K562 (cell line): ENCODE results near the gene FBXW10B. TPM values are rescaled to one million over a fixed set of nuclear protein-coding genes. Genes with fewer than 3 reads are reported as not detected.

Source experiments
- polyA plus RNA-seq, 8 experiments: library from polyadenylated mRNA; depleted of rRNA in 4 of 8; stranded (reverse) in 5 of 8; unstranded in 3 of 8; fragments of >200 nt; fragmentation: Nextera tagmentation in 2 of 8; fragmentation: Illumina TruSeq in 1 of 8; extraction: Ambion mirVana in 2 of 8; extraction: Trizol in 1 of 8; gene quantifications; 2 replicates each; pipeline versions ENCODE4 v1.2.1 to v1.2.3, GENCODE V29; 2011 to 2014; ENCODE audit warnings: inconsistent platforms in 1 of 8, missing spikeins in 1 of 8
- small RNA-seq: library from RNA; depleted of rRNA; stranded (forward); fragments of <200 nt; gene quantifications from one replicate; pipeline ENCODE3, GENCODE V24; 2014
- total RNA-seq, 7 experiments: library from RNA; depleted of rRNA in 6 of 7; stranded (reverse); fragments of >200 nt in 6 of 7; fragmentation: Illumina TruSeq in 2 of 7; extraction: Trizol in 2 of 7; gene quantifications; 2 replicates each; pipeline versions ENCODE4 v1.2.1 to v1.2.3, GENCODE V29; 2011 to 2021; ENCODE audit warnings: low replicate concordance in 1 of 7

FBXW10B gene
- total and polyA plus RNA-seq, 9 of the 15 experiments (the other 6 are each of a cell fraction or from before 2014, with no cell fraction given): 0.11 to 0.33 (median 0.16) TPM; not detected in 5

Small RNA genes within 50 kb of the gene (small RNA-seq; reads per million reads assigned to genes)
- gene AC005838.1 (not detected), gene RF00090 (not detected)

Other genes starting within 250 kb of the FBXW10B start
- gene CDRT4, start 152.1 kb downstream of the FBXW10B start, total RNA-seq (2014; rRNA removed): 3.5 and 4.4 TPM in 2 replicates
- 4.2 and 7.3 TPM in 2 replicates for gene CDRT4, start 152.1 kb downstream of the FBXW10B start, total RNA-seq (2014; rRNA removed; fragmentation: Illumina TruSeq; extraction: Trizol)
- 1.5 and 1.7 TPM in 2 replicates for gene CDRT4, start 152.1 kb downstream of the FBXW10B start, total RNA-seq (2015; rRNA removed; fragmentation: Illumina TruSeq; extraction: Trizol)
- gene CDRT4, start 152.1 kb downstream of the FBXW10B start, total RNA-seq (2021): 3.0 and 3.1 TPM in 2 replicates
- 2.5 and 2.7 TPM in 2 replicates for gene CDRT4, start 152.1 kb downstream of the FBXW10B start, polyA plus RNA-seq (2011; rRNA removed)
- 4.2 and 4.5 TPM in 2 replicates for gene CDRT4, start 152.1 kb downstream of the FBXW10B start, polyA plus RNA-seq (2014; fragmentation: Illumina TruSeq; extraction: Trizol)
- gene CDRT4, start 152.1 kb downstream of the FBXW10B start, polyA plus RNA-seq (2014; fragmentation: Nextera tagmentation; extraction: Ambion mirVana): 1 to 10 TPM; 1.9 to 3.7 TPM
- 6.2 and 6.4 TPM in 2 replicates for gene CDRT4, start 152.1 kb downstream of the FBXW10B start, polyA plus RNA-seq (2014; rRNA removed)
- 10.4 and 16.7 TPM in 2 replicates for gene TVP23C, start 56.2 kb downstream of the FBXW10B start, total RNA-seq (2014; rRNA removed)
- gene TVP23C, start 56.2 kb downstream of the FBXW10B start, total RNA-seq (2014; rRNA removed; fragmentation: Illumina TruSeq; extraction: Trizol): 16.8 and 19.8 TPM in 2 replicates
- 10.2 and 12.8 TPM in 2 replicates for gene TVP23C, start 56.2 kb downstream of the FBXW10B start, total RNA-seq (2015; rRNA removed; fragmentation: Illumina TruSeq; extraction: Trizol)
- 6.5 and 8.0 TPM in 2 replicates for gene TVP23C, start 56.2 kb downstream of the FBXW10B start, total RNA-seq (2021)
- 4.7 and 8.5 TPM in 2 replicates for gene TVP23C, start 56.2 kb downstream of the FBXW10B start, polyA plus RNA-seq (2011; rRNA removed)
- 6.6 TPM in 2 replicates for gene TVP23C, start 56.2 kb downstream of the FBXW10B start, polyA plus RNA-seq (2014; fragmentation: Illumina TruSeq; extraction: Trizol)
- gene TVP23C, start 56.2 kb downstream of the FBXW10B start, polyA plus RNA-seq (2014; fragmentation: Nextera tagmentation; extraction: Ambion mirVana): 1 to 10 TPM; 5.7 to 6.9 TPM
- 7.0 and 8.2 TPM in 2 replicates for gene TVP23C, start 56.2 kb downstream of the FBXW10B start, polyA plus RNA-seq (2014; rRNA removed)
- gene TRIM16, start 64.6 kb upstream of the FBXW10B start, total RNA-seq (2014; rRNA removed): 7.0 and 8.2 TPM in 2 replicates
- 9.2 and 10.3 TPM in 2 replicates for gene TRIM16, start 64.6 kb upstream of the FBXW10B start, total RNA-seq (2014; rRNA removed; fragmentation: Illumina TruSeq; extraction: Trizol)
- 7.8 and 8.7 TPM in 2 replicates for gene TRIM16, start 64.6 kb upstream of the FBXW10B start, total RNA-seq (2015; rRNA removed; fragmentation: Illumina TruSeq; extraction: Trizol)
- 8.2 and 9.2 TPM in 2 replicates for gene TRIM16, start 64.6 kb upstream of the FBXW10B start, total RNA-seq (2021)
- gene TRIM16, start 64.6 kb upstream of the FBXW10B start, polyA plus RNA-seq (2011; rRNA removed): 7.6 and 8.0 TPM in 2 replicates
- 6.4 and 8.3 TPM in 2 replicates for gene TRIM16, start 64.6 kb upstream of the FBXW10B start, polyA plus RNA-seq (2014; fragmentation: Illumina TruSeq; extraction: Trizol)
- 1 to 10 TPM; 3.5 to 4.1 TPM for gene TRIM16, start 64.6 kb upstream of the FBXW10B start, polyA plus RNA-seq (2014; fragmentation: Nextera tagmentation; extraction: Ambion mirVana)
- gene TRIM16, start 64.6 kb upstream of the FBXW10B start, polyA plus RNA-seq (2014; rRNA removed): 6.7 and 10.7 TPM in 2 replicates
- gene ZNF286A, start 80.0 kb upstream of the FBXW10B start, total RNA-seq (2014; rRNA removed): 14.5 and 15.5 TPM in 2 replicates
- 23.1 and 23.4 TPM in 2 replicates for gene ZNF286A, start 80.0 kb upstream of the FBXW10B start, total RNA-seq (2014; rRNA removed; fragmentation: Illumina TruSeq; extraction: Trizol)
- gene ZNF286A, start 80.0 kb upstream of the FBXW10B start, total RNA-seq (2015; rRNA removed; fragmentation: Illumina TruSeq; extraction: Trizol): 19.7 and 22.5 TPM in 2 replicates
- 16.8 and 21.5 TPM in 2 replicates for gene ZNF286A, start 80.0 kb upstream of the FBXW10B start, total RNA-seq (2021)
- 10.1 and 10.2 TPM in 2 replicates for gene ZNF286A, start 80.0 kb upstream of the FBXW10B start, polyA plus RNA-seq (2011; rRNA removed)
- gene ZNF286A, start 80.0 kb upstream of the FBXW10B start, polyA plus RNA-seq (2014; fragmentation: Illumina TruSeq; extraction: Trizol): 16.7 and 18.4 TPM in 2 replicates
- gene ZNF286A, start 80.0 kb upstream of the FBXW10B start, polyA plus RNA-seq (2014; fragmentation: Nextera tagmentation; extraction: Ambion mirVana): 10 to 100 TPM in 1 of 2 experiments, 1 to 10 TPM in 1; 9.0 to 10.1 TPM
- 15.6 and 16.6 TPM in 2 replicates for gene ZNF286A, start 80.0 kb upstream of the FBXW10B start, polyA plus RNA-seq (2014; rRNA removed)
- gene TBC1D26, start 112.6 kb upstream of the FBXW10B start, total RNA-seq (2014; rRNA removed): not detected in 2 replicates
- gene TBC1D26, start 112.6 kb upstream of the FBXW10B start, total RNA-seq (2014; rRNA removed; fragmentation: Illumina TruSeq; extraction: Trizol): not detected in 2 replicates
- gene TBC1D26, start 112.6 kb upstream of the FBXW10B start, total RNA-seq (2015; rRNA removed; fragmentation: Illumina TruSeq; extraction: Trizol): not detected in 2 replicates
- not detected in 2 replicates for gene TBC1D26, start 112.6 kb upstream of the FBXW10B start, total RNA-seq (2021)
- gene TBC1D26, start 112.6 kb upstream of the FBXW10B start, polyA plus RNA-seq (2011; rRNA removed): not detected in 2 replicates
- gene TBC1D26, start 112.6 kb upstream of the FBXW10B start, polyA plus RNA-seq (2014; fragmentation: Illumina TruSeq; extraction: Trizol): not detected in 2 replicates
- under 1 TPM in 1 of 2 experiments, not detected in 1; 0.08 TPM for gene TBC1D26, start 112.6 kb upstream of the FBXW10B start, polyA plus RNA-seq (2014; fragmentation: Nextera tagmentation; extraction: Ambion mirVana)
- not detected in 2 replicates for gene TBC1D26, start 112.6 kb upstream of the FBXW10B start, polyA plus RNA-seq (2014; rRNA removed)